Spleen (tissue), 11 donors: Measurements from ENCODE around the gene AGFG2. TPM values are rescaled to one million over a fixed set of nuclear protein-coding genes. Genes with fewer than 3 reads are reported as not detected.
A peak's percentile ranks its signal among the peaks of the same experiment; 100 is the strongest.

Experiments
- DNase-seq: peaks from one replicate; pipeline ENCODE4 v3.0.0-alpha.2; 2020
- H3K27ac ChIP-seq, 8 donors: fragments of 200-600 bp; sonication (generic) in 7 of 8; 1 replicate in 4 of 8; 2 replicates in 4 of 8; pipeline versions ENCODE4 v1.5.0 to v1.8.0; 2016 to 2021; ENCODE audit warnings: inconsistent platforms in 4 of 8, mild to moderate bottlenecking in 4 of 8, moderate library complexity in 1 of 8
- H3K27me3 ChIP-seq, 7 donors: fragments of 200-600 bp; sonication (generic) in 6 of 7; replicated peaks in 1 of 7; 1 replicate in 4 of 7; 2 replicates in 3 of 7; pipeline versions ENCODE4 v1.5.0 to v1.8.0; 2016 to 2021; ENCODE audit warnings: inconsistent platforms in 3 of 7, mild to moderate bottlenecking in 1 of 7
- H3K36me3 ChIP-seq, 6 donors: fragments of 200-600 bp; sonication (generic) in 5 of 6; 1 replicate in 4 of 6; 2 replicates in 2 of 6; pipeline versions ENCODE4 v1.5.0 to v1.8.0; 2016 to 2021; ENCODE audit warnings: inconsistent platforms in 2 of 6
- H3K4me1 ChIP-seq, 6 donors: fragments of 200-600 bp; sonication (generic) in 5 of 6; 1 replicate in 3 of 6; 2 replicates in 3 of 6; pipeline versions ENCODE4 v1.5.0 to v1.8.0; 2016 to 2021; ENCODE audit warnings: inconsistent platforms in 3 of 6
- H3K4me3 ChIP-seq, 8 donors: fragments of 200-600 bp; sonication (generic) in 7 of 8; 1 replicate in 4 of 8; 2 replicates in 4 of 8; pipeline versions ENCODE4 v1.5.0 to v1.8.0; 2016 to 2021; ENCODE audit warnings: inconsistent platforms in 4 of 8, mild to moderate bottlenecking in 4 of 8, moderate library complexity in 2 of 8
- H3K9me3 ChIP-seq, 8 donors: fragments of 200-600 bp; sonication (generic) in 7 of 8; 1 replicate in 4 of 8; 2 replicates in 4 of 8; pipeline versions ENCODE4 v1.5.0 to v1.8.0; 2016 to 2021; ENCODE audit warnings: inconsistent platforms in 4 of 8
- CTCF ChIP-seq, 11 experiments: fragments of 200-600 bp in 7 of 11; fragments of 450-650 bp in 4 of 11; sonication (generic) in 4 of 11; IDR thresholded peaks in 8 of 11; conservative IDR thresholded peaks in 3 of 11; 1 replicate in 7 of 11; 2 replicates in 4 of 11; pipeline versions ENCODE4 v1.4.0 to v1.8.0; 2016 to 2021; ENCODE audit warnings: antibody characterized with exemption in 11 of 11, inconsistent platforms in 4 of 11, mild to moderate bottlenecking in 1 of 11
- POLR2A ChIP-seq, 3 donors: fragments of 450-650 bp; IDR thresholded peaks; one replicate each; pipeline ENCODE4 v1.5.1; 2017; ENCODE audit warnings: antibody characterized with exemption in 3 of 3, mild to moderate bottlenecking in 1 of 3
- POLR2AphosphoS5 ChIP-seq, 3 donors: sonication (generic); formaldehyde crosslinking; IDR thresholded peaks; one replicate each; pipeline ENCODE4 v1.5.1; 2017; ENCODE audit warnings: antibody characterized with exemption in 3 of 3
- WGBS, 5 donors: extraction: QIAGEN DNeasy Blood & Tissue Kit in 3 of 5; methylation state at CpG; one replicate each; pipeline versions ENCODE4 v1.1.5 to v1.1.7; 2013 to 2018; 5-methylcytosine and 5-hydroxymethylcytosine counted together
- intact Hi-C: fragments of 100-400 bp; cut with DNase I; formaldehyde crosslinking; loops from one replicate; pipeline ENCODE4 v1.15.0; 2023; ENCODE audit warnings: low total_unique reads
- polyA plus RNA-seq, 3 donors: library from polyadenylated mRNA; stranded (reverse); fragments of 200-250 nt; gene quantifications; one replicate each; pipeline ENCODE4 v1.2.1, GENCODE V29; 2013
- total RNA-seq, 7 donors: library from RNA; depleted of rRNA in 3 of 7; stranded (reverse); fragments of >200 nt in 3 of 7; fragmentation: NEBNext Ultra II Directional in 4 of 7; extraction: Animal tissue kit (Norgen Biotek cat#: 25700) in 4 of 7; gene quantifications; one replicate each; pipeline versions ENCODE4 v1.1.0 to v1.2.1, GENCODE V29; 2016 to 2021
- donor health status: healthy with polysubstance abuse.
- donor health status: DM: no; HTN: no; CAD: no; lungs with moderate emphysema.
- donor health status: DM: no; HTN: no; CAD: no.
- donor health status: Bipolar disorder and iron deficiency.
- donor health status: healthy.
- donor health status: DM: no; HTN: no; CAD: no.
- donor health status: DM: yes; HTN: yes; CAD: no.

AGFG2 gene
- total and polyA plus RNA-seq, 10 donors = 14.2 to 110 (median 51.4) TPM

- peak overlapping the region in 6 of 8 donors; percentile 67 to 98 (median 88) for H3K4me3 ChIP-seq
- TF ChIP-seq CTCF (IDR thresholded peaks at IDR 0.05 in 8 of 11, conservative IDR thresholded peaks at IDR 0.05 in 3 of 11) (no peak), POLR2A (IDR thresholded peaks at IDR 0.05) (no peak), POLR2AphosphoS5 (IDR thresholded peaks at IDR 0.05) (no peak)
- peaks cover 18 to 64% (median 52%) of the 10 kb centered on the region in 6 donors for H3K4me1 ChIP-seq
- intact Hi-C loops = no loop called here
- H3K36me3 ChIP-seq = peaks cover 19 to 55% (median 44%) of the 10 kb centered on the region in 6 donors
- peak overlapping the region; percentile 91 to 100 (median 98) for H3K27ac ChIP-seq
- DNase-seq = peak; percentile 70
- H3K27me3 ChIP-seq = no peaks in the 10 kb centered on the region
- 57 to 72% (median 62%) methylated on average over 11 of the region's 11 CpGs for WGBS, 5 donors
- no peaks in the 10 kb centered on the region for H3K9me3 ChIP-seq
Observed at GRCh38 chr7:100582650-100583049, 43.6 kb downstream of the AGFG2 start.

GRCh38 chr7:100583132-100584053 lies 44.4 kb downstream of the AGFG2 start:
- H3K27me3 ChIP-seq = no peaks in the 10 kb centered on the region
- H3K9me3 ChIP-seq = no peaks in the 10 kb centered on the region
- peak overlapping the region; percentile 91 to 100 (median 98) for H3K27ac ChIP-seq
- peak; percentile 72 to 83 (median 79) for TF ChIP-seq POLR2AphosphoS5 (IDR thresholded peaks at IDR 0.05)
- no peak for TF ChIP-seq POLR2A (IDR thresholded peaks at IDR 0.05)
- no peak for TF ChIP-seq CTCF (IDR thresholded peaks at IDR 0.05 in 8 of 11, conservative IDR thresholded peaks at IDR 0.05 in 3 of 11)
- H3K4me3 ChIP-seq = peak overlapping the region; percentile 67 to 98 (median 90)
- H3K4me1 ChIP-seq = peaks cover 18 to 71% (median 53%) of the 10 kb centered on the region in 6 donors
- intact Hi-C loops = no loop called here
- peak; percentile 95 for DNase-seq
- WGBS, 5 donors = 11 to 18% (median 12%) methylated on average over 19 to 23 of the region's 23 CpGs
- peaks cover 15 to 48% (median 36%) of the 10 kb centered on the region in 6 donors for H3K36me3 ChIP-seq

GRCh38 chr7:100584054-100584682 lies 45.2 kb downstream of the AGFG2 start:
- peak in 2 of 3 donors; percentile 26 to 61 for TF ChIP-seq POLR2AphosphoS5 (IDR thresholded peaks at IDR 0.05)
- no peak for TF ChIP-seq POLR2A (IDR thresholded peaks at IDR 0.05)
- peak; percentile 79 for DNase-seq
- Histone ChIP-seq H3K27me3 (no peaks in the 10 kb centered on the region), H3K4me3 (peak overlapping the region; percentile 67 to 98 (median 90)), H3K27ac (peak overlapping the region; percentile 91 to 100 (median 98)), H3K9me3 (no peaks in the 10 kb centered on the region), H3K4me1 (peaks cover 18 to 73% (median 54%) of the 10 kb centered on the region in 6 donors), H3K36me3 (peaks cover 15 to 40% (median 29%) of the 10 kb centered on the region in 6 donors)
- intact Hi-C loops = no loop called here
- 3 to 18% (median 11%) methylated on average over 14 to 15 of the region's 15 CpGs for WGBS, 5 donors

- peaks cover 18 to 75% (median 55%) of the 10 kb centered on the region in 6 donors for H3K4me1 ChIP-seq
- DNase-seq = peak; percentile 86
- WGBS, 5 donors = 0 to 3% (median 2%) methylated on average over 17 to 20 of the region's 20 CpGs
Observed at GRCh38 chr7:100584683-100585510, 45.9 kb downstream of the AGFG2 start.

More at GRCh38 chr7:100584683-100585510, 45.9 kb downstream of the AGFG2 start:
- H3K9me3 ChIP-seq = no peaks in the 10 kb centered on the region
- peaks cover 12 to 33% (median 21%) of the 10 kb centered on the region in 6 donors for H3K36me3 ChIP-seq
- H3K27me3 ChIP-seq = peaks cover 0 to 3% (median 0%) of the 10 kb centered on the region in 7 donors
- TF ChIP-seq POLR2AphosphoS5 (IDR thresholded peaks at IDR 0.05) = peak in 1 of 3 donors; percentile 42
- no peak for TF ChIP-seq POLR2A (IDR thresholded peaks at IDR 0.05)
- TF ChIP-seq CTCF (IDR thresholded peaks at IDR 0.05 in 8 of 11, conservative IDR thresholded peaks at IDR 0.05 in 3 of 11) = peak in 1 of 11 experiments; percentile 5
- peak overlapping the region; percentile 91 to 100 (median 98) for H3K27ac ChIP-seq
- peak overlapping the region; percentile 67 to 98 (median 90) for H3K4me3 ChIP-seq
- intact Hi-C loops = no loop called here
